Loucy (cell line): ENCODE measurements around the gene C16orf74.

Experiments used
- H2AFZ ChIP-seq: fragments of 200-600 bp; sonication (generic); 2 replicates; pipeline ENCODE4 v1.6.0; 2016; ENCODE audit warnings: antibody characterized with exemption, mild to moderate bottlenecking, low read length, moderate library complexity
- H3F3A ChIP-seq: fragments of 200-600 bp; 2 replicates; pipeline ENCODE4 v1.6.0; 2016; ENCODE audit warnings: antibody characterized with exemption, low read depth, mild to moderate bottlenecking
- H3K27me3 ChIP-seq: fragments of 200-600 bp; sonication (generic); 2 replicates; pipeline ENCODE4 v1.6.1; 2014; ENCODE audit warnings: low read length, mild to moderate bottlenecking; ENCODE audit not compliant: insufficient read depth, poor library complexity, severe bottlenecking
- H3K36me3 ChIP-seq: fragments of 200-600 bp; sonication (generic); 2 replicates; pipeline ENCODE4 v1.6.1; 2016; ENCODE audit warnings: low read length; ENCODE audit not compliant: insufficient read depth
- H3K4me1 ChIP-seq: fragments of 200-600 bp; sonication (generic); 2 replicates; pipeline ENCODE4 v1.5.1; 2014; ENCODE audit warnings: low read length, mild to moderate bottlenecking; ENCODE audit not compliant: insufficient read depth, poor library complexity, severe bottlenecking
- H3K4me2 ChIP-seq: fragments of 200-600 bp; sonication (generic); 2 replicates; pipeline ENCODE4 v1.6.0; 2014; ENCODE audit warnings: antibody characterized with exemption, low read length, low read depth, mild to moderate bottlenecking; ENCODE audit not compliant: poor library complexity, severe bottlenecking
- H3K4me3 ChIP-seq: fragments of 200-600 bp; sonication (generic); 2 replicates; pipeline ENCODE4 v1.5.1; 2014; ENCODE audit warnings: low read length, mild to moderate bottlenecking, mixed read lengths; ENCODE audit not compliant: poor library complexity, severe bottlenecking
- H3K79me2 ChIP-seq: fragments of 200-600 bp; sonication (generic); 2 replicates; pipeline ENCODE4 v1.6.1; 2014; ENCODE audit warnings: low read length; ENCODE audit not compliant: insufficient read depth
- H3K9ac ChIP-seq: fragments of 200-600 bp; sonication (generic); 2 replicates; pipeline ENCODE4 v1.6.0; 2014; ENCODE audit warnings: mild to moderate bottlenecking, low read depth, low read length, moderate library complexity; ENCODE audit not compliant: poor library complexity, severe bottlenecking
- H3K9me2 ChIP-seq: fragments of 200-600 bp; sonication (generic); replicated peaks from 2 replicates; pipeline ENCODE4 v1.6.1; 2016; ENCODE audit warnings: low read depth, low read length, mixed read lengths
- H3K9me3 ChIP-seq: fragments of 200-600 bp; sonication (generic); 2 replicates; pipeline ENCODE4 v1.6.1; 2014; ENCODE audit warnings: mild to moderate bottlenecking, antibody characterized with exemption, low read length, low read depth; ENCODE audit not compliant: insufficient read depth
- H4K20me1 ChIP-seq: fragments of 200-600 bp; sonication (generic); 2 replicates; pipeline ENCODE4 v1.6.0; 2014; ENCODE audit warnings: antibody characterized with exemption, low read length, mild to moderate bottlenecking; ENCODE audit not compliant: insufficient read depth, poor library complexity, severe bottlenecking
- EZH2phosphoT487 ChIP-seq: fragments of 200-600 bp; IDR thresholded peaks from 2 replicates; pipeline ENCODE4 v1.6.1; 2018; ENCODE audit warnings: antibody characterized with exemption, mild to moderate bottlenecking, moderate library complexity, borderline replicate concordance
- TF ChIP-seq, protein P1 (sequence below): fragments of 200-600 bp; sonication (generic); conservative IDR thresholded peaks from 2 replicates; pipeline ENCODE4 v1.5.1; 2014; ENCODE audit warnings: mild to moderate bottlenecking, antibody characterized with exemption, low read length

C16orf74 gene

DNA sequence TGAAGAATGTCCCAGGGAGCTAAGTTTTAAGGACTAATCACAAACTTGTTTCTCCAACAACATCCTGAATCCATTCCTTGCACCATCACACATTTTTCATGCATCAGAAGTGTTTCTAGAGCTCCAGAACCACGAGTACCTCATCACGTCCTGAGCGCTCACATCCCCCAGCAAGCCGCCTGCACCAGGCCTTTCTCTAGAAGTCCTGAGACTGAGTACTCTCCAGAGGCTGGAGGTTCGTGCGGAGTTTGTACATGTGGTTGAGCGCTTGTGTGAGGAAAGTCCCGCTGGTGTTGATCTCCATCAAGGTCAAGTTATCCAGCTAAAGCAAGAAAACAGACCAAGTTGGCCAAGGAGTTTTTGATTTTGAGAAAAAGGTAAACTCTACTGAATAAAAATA, 72.9 kb downstream of the C16orf74 start:
- Histone ChIP-seq H2AFZ (no peak overlapping the region), H3K79me2 (peaks cover 10% of the 10 kb centered on the region; the same call in 1 of the 2 replicates), H3K36me3 (peaks cover 85% of the 10 kb centered on the region), H3K4me1 (no peaks in the 10 kb centered on the region), H3K4me2 (no peak overlapping the region), H4K20me1 (peaks cover 10% of the 10 kb centered on the region), H3K9me3 (no peaks in the 10 kb centered on the region), H3K27me3 (no peaks in the 10 kb centered on the region), H3K9me2 (no peaks in the 10 kb centered on the region), H3F3A (peaks cover 6% of the 10 kb centered on the region; the same call in 1 of the 2 replicates), H3K9ac (no peak overlapping the region), H3K4me3 (no peak overlapping the region)
- TF ChIP-seq EZH2phosphoT487 = no peak
- TF ChIP-seq, protein P1, sequence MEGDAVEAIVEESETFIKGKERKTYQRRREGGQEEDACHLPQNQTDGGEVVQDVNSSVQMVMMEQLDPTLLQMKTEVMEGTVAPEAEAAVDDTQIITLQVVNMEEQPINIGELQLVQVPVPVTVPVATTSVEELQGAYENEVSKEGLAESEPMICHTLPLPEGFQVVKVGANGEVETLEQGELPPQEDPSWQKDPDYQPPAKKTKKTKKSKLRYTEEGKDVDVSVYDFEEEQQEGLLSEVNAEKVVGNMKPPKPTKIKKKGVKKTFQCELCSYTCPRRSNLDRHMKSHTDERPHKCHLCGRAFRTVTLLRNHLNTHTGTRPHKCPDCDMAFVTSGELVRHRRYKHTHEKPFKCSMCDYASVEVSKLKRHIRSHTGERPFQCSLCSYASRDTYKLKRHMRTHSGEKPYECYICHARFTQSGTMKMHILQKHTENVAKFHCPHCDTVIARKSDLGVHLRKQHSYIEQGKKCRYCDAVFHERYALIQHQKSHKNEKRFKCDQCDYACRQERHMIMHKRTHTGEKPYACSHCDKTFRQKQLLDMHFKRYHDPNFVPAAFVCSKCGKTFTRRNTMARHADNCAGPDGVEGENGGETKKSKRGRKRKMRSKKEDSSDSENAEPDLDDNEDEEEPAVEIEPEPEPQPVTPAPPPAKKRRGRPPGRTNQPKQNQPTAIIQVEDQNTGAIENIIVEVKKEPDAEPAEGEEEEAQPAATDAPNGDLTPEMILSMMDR = no peak

DNA sequence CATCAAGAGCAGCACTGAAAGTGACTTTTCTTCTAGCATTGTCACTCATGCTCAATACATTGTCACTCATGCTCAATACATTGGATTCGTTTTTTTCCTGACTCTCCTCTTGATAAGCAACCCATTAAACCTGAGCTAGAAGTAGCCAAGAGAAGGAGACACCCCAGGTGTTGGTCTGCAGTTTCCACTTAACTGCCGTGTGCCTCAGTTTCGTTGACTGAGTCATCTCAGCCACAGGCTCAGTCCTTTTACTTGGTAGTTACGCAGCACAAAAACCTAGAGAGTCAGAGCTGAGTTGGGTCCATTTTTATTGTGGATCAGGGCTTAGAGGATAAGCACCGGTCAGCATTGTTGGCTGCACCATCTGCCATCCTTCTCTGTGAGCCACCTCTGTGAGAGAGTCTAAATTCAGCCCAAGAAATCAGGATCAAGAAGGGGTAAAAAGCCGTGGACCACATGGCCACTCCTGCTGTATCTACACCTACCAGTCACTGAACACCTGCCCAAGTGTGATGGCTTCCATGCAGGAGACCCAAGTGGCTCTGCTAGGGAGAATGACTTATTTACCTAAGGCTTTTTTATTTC, 73.4 kb downstream of the C16orf74 start:
- Histone ChIP-seq H3K9ac (no peak overlapping the region), H3K4me3 (no peak overlapping the region), H3K79me2 (peaks cover 4% of the 10 kb centered on the region; the same call in 1 of the 2 replicates), H3K9me2 (no peaks in the 10 kb centered on the region), H3K4me2 (no peak overlapping the region), H4K20me1 (peaks cover 10% of the 10 kb centered on the region), H3K27me3 (no peaks in the 10 kb centered on the region), H2AFZ (no peak overlapping the region), H3F3A (peaks cover 6% of the 10 kb centered on the region; the same call in 1 of the 2 replicates), H3K36me3 (peaks cover 90% of the 10 kb centered on the region), H3K9me3 (no peaks in the 10 kb centered on the region), H3K4me1 (no peaks in the 10 kb centered on the region)
- TF ChIP-seq, protein P1 = no peak
- no peak for TF ChIP-seq EZH2phosphoT487

DNA sequence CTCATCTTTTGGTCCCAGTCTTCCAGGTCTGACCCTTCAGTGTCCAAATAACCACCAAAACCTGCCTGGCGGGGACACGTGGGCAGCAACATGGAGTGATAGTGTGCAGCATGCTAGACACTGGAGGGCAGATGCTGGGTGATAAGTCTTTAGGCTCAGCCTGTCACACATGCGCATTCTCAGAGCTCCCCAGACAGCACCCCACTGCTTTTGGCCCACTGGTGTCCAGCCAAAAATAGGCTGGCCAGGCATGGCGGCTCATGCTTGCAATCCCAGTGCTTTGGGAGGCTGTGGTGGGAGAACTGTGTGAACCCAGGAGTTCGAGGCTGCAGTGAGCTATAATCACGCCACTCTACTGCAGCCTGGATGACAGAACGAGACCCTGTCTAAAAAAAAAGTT, 74.4 kb downstream of the C16orf74 start:
- H4K20me1 ChIP-seq = peaks cover 10% of the 10 kb centered on the region

More for the DNA sequence above, 74.4 kb downstream of the C16orf74 start:
- Histone ChIP-seq H3K27me3 (no peaks in the 10 kb centered on the region), H3K9me2 (no peaks in the 10 kb centered on the region), H3K4me1 (no peaks in the 10 kb centered on the region), H3K9ac (no peak overlapping the region), H3K79me2 (no peaks in the 10 kb centered on the region), H3K36me3 (peaks cover 97% of the 10 kb centered on the region), H3K9me3 (no peaks in the 10 kb centered on the region), H3F3A (peaks cover 6% of the 10 kb centered on the region; the same call in 1 of the 2 replicates), H3K4me3 (no peak overlapping the region), H3K4me2 (no peak overlapping the region), H2AFZ (no peak overlapping the region)
- TF ChIP-seq, protein P1 = no peak
- no peak for TF ChIP-seq EZH2phosphoT487
